ENCODE results near the gene YBX3. TPM values are rescaled to one million over a fixed set of nuclear protein-coding genes. Genes with fewer than 3 reads are reported as not detected.

Gene YBX3
- 1,000 to 10,000 TPM in 1 of 2 donors, 100 to 1,000 TPM in 1; 612 to 1,061 TPM for total RNA-seq

DNA sequence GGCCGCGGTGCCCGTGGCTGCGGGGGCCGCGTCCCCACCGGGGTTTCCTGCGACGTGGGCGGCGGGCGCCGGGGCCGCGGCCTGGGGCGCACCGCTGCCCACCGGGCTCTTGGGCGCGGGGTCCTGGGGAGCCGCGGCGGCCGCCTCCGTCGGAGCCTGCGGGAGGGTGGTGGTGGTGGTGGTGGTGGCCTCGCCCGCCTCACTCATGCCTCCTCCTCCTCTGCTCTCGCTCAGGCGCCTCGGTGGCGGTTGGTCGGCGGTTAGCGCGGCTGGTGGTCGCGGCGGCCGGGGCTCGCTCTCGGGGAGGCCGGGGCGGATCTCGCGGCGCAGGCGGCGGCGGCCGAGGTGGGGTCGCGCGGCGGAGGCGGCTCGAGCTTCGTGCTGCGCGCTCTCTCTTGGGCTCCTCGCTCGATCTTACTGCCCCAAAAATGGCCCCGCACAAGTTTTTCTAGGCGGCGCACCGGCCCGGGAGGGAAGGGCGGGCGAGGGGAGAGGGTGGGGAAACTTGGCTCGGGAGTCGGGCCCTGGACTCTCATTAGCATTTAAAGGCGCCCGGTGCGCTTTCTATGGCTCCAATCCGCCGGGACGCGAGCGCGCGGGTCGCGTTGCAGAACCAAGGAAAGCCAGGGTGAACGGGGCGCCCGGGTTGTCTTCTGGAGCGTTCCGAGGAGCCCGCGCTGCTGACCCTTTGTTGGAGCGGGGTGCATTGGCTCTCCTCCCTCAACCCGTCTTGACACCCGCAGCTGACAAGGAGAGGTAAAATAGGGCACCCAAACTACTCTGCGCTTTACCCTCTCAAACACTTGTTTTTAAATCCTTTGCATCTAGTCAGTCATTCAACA is at the start of gene YBX3:
TSS of gene YBX3 (minus strand) at position 419 of the 842 bp plus-strand sequence. CDS start at position 207, 212 bp downstream.
- no peaks in the 10 kb centered on the region for H3K36me3 ChIP-seq
- H3K4me3 ChIP-seq, result peak within 1 kb of the TSS; percentile 63 to 95
- peak within 1 kb of the TSS; percentile 98 to 99 for H3K27ac ChIP-seq
- H3K9me3 ChIP-seq, result no peaks in the 10 kb centered on the region
- DNase-seq (ENCODE audit: low spot score), result peak; percentile 91
- peaks cover 0 to 43% of the 10 kb centered on the region in 2 donors for H3K4me1 ChIP-seq
- TF ChIP-seq, protein P1, sequence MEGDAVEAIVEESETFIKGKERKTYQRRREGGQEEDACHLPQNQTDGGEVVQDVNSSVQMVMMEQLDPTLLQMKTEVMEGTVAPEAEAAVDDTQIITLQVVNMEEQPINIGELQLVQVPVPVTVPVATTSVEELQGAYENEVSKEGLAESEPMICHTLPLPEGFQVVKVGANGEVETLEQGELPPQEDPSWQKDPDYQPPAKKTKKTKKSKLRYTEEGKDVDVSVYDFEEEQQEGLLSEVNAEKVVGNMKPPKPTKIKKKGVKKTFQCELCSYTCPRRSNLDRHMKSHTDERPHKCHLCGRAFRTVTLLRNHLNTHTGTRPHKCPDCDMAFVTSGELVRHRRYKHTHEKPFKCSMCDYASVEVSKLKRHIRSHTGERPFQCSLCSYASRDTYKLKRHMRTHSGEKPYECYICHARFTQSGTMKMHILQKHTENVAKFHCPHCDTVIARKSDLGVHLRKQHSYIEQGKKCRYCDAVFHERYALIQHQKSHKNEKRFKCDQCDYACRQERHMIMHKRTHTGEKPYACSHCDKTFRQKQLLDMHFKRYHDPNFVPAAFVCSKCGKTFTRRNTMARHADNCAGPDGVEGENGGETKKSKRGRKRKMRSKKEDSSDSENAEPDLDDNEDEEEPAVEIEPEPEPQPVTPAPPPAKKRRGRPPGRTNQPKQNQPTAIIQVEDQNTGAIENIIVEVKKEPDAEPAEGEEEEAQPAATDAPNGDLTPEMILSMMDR (IDR thresholded peaks at IDR 0.05), result peak in 1 of 2 donors; percentile 13
- H3K27me3 ChIP-seq, result no peaks in the 10 kb centered on the region

GRCh38 chr12:10771132-10771733 is 48.1 kb upstream of the YBX3 start:
- TF ChIP-seq, protein P1 (IDR thresholded peaks at IDR 0.05), result peak; percentile 60 to 77
- Histone ChIP-seq H3K9me3 (no peaks in the 10 kb centered on the region), H3K27ac (no peak overlapping the region), H3K36me3 (no peaks in the 10 kb centered on the region), H3K4me3 (no peak overlapping the region), H3K27me3 (no peaks in the 10 kb centered on the region), H3K4me1 (no peaks in the 10 kb centered on the region)
- DNase-seq (ENCODE audit: low spot score), result no peak

GRCh38 chr12:10759657-10760056 is 36.5 kb upstream of the YBX3 start:
- TF ChIP-seq, protein P1 (IDR thresholded peaks at IDR 0.05), result no peak
- Histone ChIP-seq H3K4me1 (no peaks in the 10 kb centered on the region), H3K27me3 (no peaks in the 10 kb centered on the region), H3K27ac (no peak overlapping the region), H3K4me3 (no peak overlapping the region), H3K9me3 (peaks cover 0 to 15% of the 10 kb centered on the region in 2 donors), H3K36me3 (no peaks in the 10 kb centered on the region)
- no peak for DNase-seq (ENCODE audit: low spot score)

GRCh38 chr12:10756194-10756593 is 33.1 kb upstream of the YBX3 start:
- H3K27ac ChIP-seq, result no peak overlapping the region
- no peak for DNase-seq (ENCODE audit: low spot score)
- H3K4me3 ChIP-seq, result no peak overlapping the region
- H3K27me3 ChIP-seq, result no peaks in the 10 kb centered on the region
- no peaks in the 10 kb centered on the region for H3K36me3 ChIP-seq
- TF ChIP-seq, protein P1 (IDR thresholded peaks at IDR 0.05), result no peak
- H3K4me1 ChIP-seq, result no peaks in the 10 kb centered on the region
- peaks cover 0 to 15% of the 10 kb centered on the region in 2 donors for H3K9me3 ChIP-seq

DNA sequence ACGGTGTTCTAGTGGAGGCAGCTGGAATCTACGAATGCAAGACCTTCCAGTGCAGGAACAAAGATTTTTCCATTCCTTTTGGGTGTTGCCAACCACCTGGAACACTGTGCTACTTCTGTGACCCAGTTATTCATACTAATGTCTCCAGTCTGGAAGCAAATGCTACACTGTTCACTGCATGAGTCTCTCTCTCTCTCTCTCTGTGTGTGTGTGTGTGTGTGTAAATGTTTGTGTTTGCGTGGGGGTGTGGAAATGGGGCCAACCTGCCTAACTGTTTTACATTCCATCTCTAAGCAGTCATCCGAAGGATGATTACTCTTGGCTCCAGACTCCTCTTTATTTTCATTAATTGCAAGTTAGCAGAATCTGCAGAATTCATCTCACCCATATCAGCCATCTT is 29.9 kb upstream of the YBX3 start:
- TF ChIP-seq, protein P1 (IDR thresholded peaks at IDR 0.05), result no peak
- Histone ChIP-seq H3K27ac (no peak overlapping the region), H3K4me1 (no peaks in the 10 kb centered on the region), H3K9me3 (peaks cover 0 to 15% of the 10 kb centered on the region in 2 donors), H3K27me3 (no peaks in the 10 kb centered on the region), H3K4me3 (no peak overlapping the region), H3K36me3 (no peaks in the 10 kb centered on the region)
- no peak for DNase-seq (ENCODE audit: low spot score)
